ENCODE measurements around the gene DENND1A. TPM values are rescaled to one million over a fixed set of nuclear protein-coding genes. Genes with fewer than 3 reads are reported as not detected.

The DENND1A gene
- total and polyA plus RNA-seq, 11 donors: 9.8 to 24.0 (median 14.7) TPM

DNA sequence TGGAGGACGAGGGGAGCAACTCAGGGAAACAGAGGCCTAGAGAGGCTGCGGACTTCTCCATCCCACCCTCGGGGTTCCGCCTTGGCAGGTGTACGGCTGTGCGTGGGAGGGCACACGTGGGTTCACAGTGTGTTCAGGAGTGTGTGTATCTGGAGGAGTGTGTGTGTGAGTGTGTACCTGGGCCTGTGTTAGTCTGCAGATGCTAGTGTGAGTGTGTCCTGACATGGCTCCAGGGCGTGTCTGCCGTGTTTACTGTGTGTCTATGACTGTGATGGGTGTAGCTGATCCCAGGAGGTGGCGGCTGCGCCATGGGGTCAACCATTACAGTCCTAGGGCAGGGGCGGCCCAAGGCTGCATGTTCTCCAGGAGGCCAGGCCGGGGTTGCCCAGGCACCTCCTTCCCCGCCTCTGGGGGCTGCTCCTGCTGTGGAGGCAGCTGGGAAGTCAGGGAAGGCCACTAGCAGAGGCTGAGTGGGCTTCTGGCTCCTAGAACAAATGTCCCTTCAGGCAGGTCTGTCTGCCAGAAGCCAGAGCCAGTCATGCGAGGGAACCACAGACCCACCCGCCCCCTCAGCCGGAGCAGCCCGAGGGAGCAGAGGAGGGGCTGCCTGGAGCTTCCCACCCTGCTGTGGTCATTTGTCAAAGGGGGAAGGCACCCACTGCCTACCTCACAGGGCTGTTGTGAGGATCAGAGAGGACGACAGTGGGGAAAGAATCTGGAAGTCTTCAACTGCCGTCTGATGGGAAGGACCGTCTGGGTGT is 552.5 kb downstream of the DENND1A start:
- Histone ChIP-seq H3K4me1 (peaks cover 0 to 23% (median 5%) of the 10 kb centered on the region in 12 donors), H3K36me3 (peaks cover 0 to 9% (median 0%) of the 10 kb centered on the region in 9 donors), H3K27ac (no peak overlapping the region), H3K9me3 (no peaks in the 10 kb centered on the region), H3K27me3 (peaks cover 16 to 31% (median 25%) of the 10 kb centered on the region in 9 donors), H3K4me3 (no peak overlapping the region)
- intact Hi-C loops (cut with DNase I): no loop called here
- WGBS, 4 donors: 59 to 84% (median 79%) methylated on average over 13 to 21 of the region's 21 CpGs
- ATAC-seq (peak in 1 of 4 donors; percentile 5), DNase-seq (no peak)
- TF ChIP-seq, protein P1, sequence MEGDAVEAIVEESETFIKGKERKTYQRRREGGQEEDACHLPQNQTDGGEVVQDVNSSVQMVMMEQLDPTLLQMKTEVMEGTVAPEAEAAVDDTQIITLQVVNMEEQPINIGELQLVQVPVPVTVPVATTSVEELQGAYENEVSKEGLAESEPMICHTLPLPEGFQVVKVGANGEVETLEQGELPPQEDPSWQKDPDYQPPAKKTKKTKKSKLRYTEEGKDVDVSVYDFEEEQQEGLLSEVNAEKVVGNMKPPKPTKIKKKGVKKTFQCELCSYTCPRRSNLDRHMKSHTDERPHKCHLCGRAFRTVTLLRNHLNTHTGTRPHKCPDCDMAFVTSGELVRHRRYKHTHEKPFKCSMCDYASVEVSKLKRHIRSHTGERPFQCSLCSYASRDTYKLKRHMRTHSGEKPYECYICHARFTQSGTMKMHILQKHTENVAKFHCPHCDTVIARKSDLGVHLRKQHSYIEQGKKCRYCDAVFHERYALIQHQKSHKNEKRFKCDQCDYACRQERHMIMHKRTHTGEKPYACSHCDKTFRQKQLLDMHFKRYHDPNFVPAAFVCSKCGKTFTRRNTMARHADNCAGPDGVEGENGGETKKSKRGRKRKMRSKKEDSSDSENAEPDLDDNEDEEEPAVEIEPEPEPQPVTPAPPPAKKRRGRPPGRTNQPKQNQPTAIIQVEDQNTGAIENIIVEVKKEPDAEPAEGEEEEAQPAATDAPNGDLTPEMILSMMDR (IDR thresholded peaks at IDR 0.05): no peak

DNA sequence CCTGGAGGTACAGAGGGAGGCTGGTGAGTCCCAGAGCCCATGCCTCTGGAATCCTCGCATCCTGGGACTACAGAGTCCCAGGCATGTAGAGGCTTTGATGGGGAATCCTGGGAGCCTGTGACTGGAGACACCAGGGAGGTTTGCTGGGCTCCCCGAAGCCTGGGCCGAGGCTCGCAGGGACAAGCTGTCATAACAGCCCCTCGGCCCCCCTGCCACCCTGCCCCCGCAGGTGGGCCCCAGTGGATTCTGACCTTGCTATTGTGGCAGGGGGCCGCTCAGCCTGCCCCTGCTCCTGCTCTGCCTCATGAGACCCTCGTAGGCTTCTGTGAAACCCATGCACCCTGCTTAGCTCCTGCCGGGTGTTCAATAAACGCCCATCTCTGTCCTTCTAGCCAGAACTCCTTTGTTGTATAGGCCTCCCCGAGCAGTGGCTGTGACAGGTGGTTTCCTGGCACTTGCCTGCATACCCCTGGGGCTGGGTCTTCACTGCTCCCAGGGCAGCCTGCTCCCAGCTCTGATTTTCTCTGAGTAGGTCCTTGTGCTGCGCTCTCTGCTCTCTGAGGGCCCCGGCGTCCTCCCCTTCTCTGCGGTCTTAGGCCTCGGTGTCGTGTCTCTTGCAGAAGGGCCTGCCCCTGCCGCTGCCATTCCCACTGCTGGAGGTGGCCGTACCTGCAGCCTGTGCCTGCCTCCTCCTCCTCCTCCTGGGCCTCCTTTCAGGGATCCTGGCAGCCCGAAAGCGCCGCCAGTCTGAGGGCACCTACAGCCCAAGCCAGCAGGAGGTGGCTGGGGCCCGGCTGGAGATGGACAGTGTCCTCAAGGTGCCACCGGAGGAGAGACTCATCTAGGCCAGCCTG is 553.5 kb downstream of the DENND1A start:
- DNase-seq (no peak), ATAC-seq (no peak)
- TF ChIP-seq, protein P1 (IDR thresholded peaks at IDR 0.05): no peak
- TF ChIP-seq POLR2A (IDR thresholded peaks at IDR 0.05): no peak
- WGBS, 4 donors: 74 to 84% (median 80%) methylated on average over 24 of the region's 24 CpGs
- Histone ChIP-seq H3K9me3 (no peaks in the 10 kb centered on the region), H3K27ac (peak overlapping the region in 1 of 12 donors; percentile 60), H3K27me3 (peaks cover 17 to 40% (median 29%) of the 10 kb centered on the region in 9 donors), H3K36me3 (peaks cover 0 to 2% (median 0%) of the 10 kb centered on the region in 9 donors), H3K4me3 (no peak overlapping the region), H3K4me1 (peaks cover 0 to 23% (median 5%) of the 10 kb centered on the region in 12 donors)
- intact Hi-C loops (cut with DNase I): no loop called here

- H3K36me3 ChIP-seq: no peaks in the 10 kb centered on the region
- intact Hi-C loops (cut with DNase I): no loop called here
- TF ChIP-seq POLR2A (IDR thresholded peaks at IDR 0.05): no peak
- TF ChIP-seq, protein P1 (IDR thresholded peaks at IDR 0.05): no peak
- peaks cover 0 to 23% (median 5%) of the 10 kb centered on the region in 12 donors for H3K4me1 ChIP-seq
- peak in 3 of 4 donors; percentile 21 to 36 (median 36) for ATAC-seq
- H3K4me3 ChIP-seq: no peak overlapping the region
- 18 to 50% (median 36%) methylated on average over 3 to 14 of the region's 14 CpGs for WGBS, 4 donors
- no peaks in the 10 kb centered on the region for H3K9me3 ChIP-seq
- peak overlapping the region in 1 of 12 donors; percentile 60 for H3K27ac ChIP-seq
- no peak for DNase-seq
- peaks cover 17 to 47% (median 33%) of the 10 kb centered on the region in 9 donors for H3K27me3 ChIP-seq
Observed at GRCh38 chr9:123375469-123376132, 554.3 kb downstream of the DENND1A start.

Measured in heart left ventricle (tissue), 16 donors.